DMS79 treated with DMSO at 0.1 percent for 48 hours (cell line): Measurements from ENCODE around the gene AKR1C3.
"Not testable (repeated sequence)": the region's sequence is repeated elsewhere in the genome, so short reads cannot be mapped to it uniquely, and the experiment has no call there.

Source experiments
- DNase-seq: peaks from one replicate; lab custom pipeline; 2025; lab: John Stamatoyannopoulos, UW

AKR1C3 gene

DNA sequence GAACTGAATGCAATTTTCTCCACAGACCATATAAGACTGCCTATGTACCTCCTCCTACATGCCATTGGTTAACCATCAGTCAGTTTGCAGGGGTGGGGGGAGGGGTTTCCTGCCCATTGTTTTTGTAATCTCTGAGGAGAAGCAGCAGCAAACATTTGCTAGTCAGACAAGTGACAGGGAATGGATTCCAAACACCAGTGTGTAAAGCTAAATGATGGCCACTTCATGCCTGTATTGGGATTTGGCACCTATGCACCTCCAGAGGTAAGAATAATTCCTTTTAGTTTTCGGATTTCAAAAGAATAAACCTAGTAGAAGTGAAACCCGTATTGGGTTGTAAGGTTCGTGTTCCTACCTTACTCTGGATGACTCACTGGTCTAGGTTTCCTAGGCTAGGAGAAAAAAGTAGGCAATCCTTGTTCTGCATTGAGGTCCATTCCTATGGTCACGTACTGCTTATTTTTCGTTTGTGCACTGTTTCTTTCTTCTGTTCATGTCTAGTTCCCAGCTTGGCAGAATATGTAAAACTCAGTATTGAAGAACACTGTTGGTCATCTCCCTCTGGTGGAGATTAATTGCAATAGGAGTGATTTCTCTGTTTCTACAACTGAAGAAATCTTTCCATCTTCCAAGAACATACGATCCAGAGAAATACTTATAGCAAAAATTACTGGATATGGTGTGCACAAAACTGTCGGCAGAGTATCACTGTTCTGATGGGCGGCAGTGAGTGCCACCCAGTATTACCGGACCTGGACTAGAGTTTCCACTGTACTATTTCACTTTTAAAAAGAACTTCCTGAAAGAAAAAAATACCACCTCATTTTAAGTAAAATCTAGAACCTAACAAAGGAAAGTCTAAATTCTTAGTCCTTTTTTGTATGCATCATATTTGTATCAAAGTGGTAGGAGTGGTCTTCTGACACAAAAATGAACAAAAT lies at the start of gene AKR1C3:
TSS of gene AKR1C3 (plus strand) at position 150 of the 941 bp plus-strand sequence. CDS start at position 181, 31 bp downstream.
- no peak for DNase-seq

DNA sequence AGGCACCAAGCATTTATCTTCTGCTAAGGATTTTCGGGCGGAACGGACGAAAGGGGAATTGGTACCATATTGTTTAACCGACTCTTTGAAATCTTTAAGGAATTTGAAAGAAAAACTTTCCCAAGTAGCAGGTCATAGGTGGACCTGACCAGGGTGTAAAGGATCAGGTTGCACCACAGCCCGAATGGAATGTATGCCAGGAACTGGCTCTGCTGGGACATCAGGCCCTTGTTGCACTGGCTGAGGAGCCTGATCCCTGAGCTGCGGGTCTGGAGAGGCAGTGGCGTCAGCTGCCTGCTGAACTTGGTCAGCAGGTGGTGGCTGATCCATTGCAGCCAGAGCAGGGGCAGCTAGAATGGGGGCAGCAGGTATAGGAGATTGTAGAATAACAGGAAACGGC lies 49.1 kb upstream of the AKR1C3 start:
- no peak for DNase-seq

DNA sequence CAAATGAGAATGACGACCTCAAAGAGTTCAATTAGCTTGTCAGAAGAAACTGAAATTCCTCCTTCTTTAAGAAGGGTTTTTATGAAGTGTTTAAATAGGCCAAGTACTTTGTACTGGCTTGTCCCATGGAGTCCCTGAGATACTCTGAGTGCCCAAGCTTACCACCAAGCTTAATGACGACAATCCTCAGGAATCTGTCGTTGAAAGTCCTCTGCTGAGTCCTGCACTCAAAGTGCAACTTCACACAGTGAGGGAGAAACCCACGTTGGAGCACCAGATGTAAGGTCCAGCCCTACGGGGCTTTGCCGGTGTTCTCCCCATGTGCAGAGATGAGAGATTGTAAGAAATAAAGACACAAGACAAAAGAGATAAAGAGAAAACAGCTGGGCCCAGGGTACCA lies 47.8 kb upstream of the AKR1C3 start:
- no peak for DNase-seq

DNA sequence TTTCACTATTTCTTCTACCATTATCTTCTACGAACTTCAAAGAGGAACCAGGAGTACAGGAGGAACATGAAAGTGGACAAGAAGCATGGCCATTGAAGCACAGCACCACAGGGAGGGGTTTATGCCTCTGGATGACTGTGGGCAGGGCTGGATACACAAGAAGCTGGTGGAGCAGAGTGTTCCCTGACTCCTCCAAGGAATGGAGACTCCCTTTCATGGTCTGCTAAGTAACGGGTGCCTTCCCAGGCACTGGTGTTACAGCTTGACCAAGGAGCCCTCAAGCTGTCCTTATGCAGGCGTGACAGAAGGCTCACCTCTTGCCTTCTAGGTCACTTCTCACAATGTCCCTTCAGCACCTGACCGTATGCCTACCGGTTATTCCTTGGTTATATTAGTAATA lies 47.2 kb upstream of the AKR1C3 start:
- not testable (repeated sequence) for DNase-seq

DNA sequence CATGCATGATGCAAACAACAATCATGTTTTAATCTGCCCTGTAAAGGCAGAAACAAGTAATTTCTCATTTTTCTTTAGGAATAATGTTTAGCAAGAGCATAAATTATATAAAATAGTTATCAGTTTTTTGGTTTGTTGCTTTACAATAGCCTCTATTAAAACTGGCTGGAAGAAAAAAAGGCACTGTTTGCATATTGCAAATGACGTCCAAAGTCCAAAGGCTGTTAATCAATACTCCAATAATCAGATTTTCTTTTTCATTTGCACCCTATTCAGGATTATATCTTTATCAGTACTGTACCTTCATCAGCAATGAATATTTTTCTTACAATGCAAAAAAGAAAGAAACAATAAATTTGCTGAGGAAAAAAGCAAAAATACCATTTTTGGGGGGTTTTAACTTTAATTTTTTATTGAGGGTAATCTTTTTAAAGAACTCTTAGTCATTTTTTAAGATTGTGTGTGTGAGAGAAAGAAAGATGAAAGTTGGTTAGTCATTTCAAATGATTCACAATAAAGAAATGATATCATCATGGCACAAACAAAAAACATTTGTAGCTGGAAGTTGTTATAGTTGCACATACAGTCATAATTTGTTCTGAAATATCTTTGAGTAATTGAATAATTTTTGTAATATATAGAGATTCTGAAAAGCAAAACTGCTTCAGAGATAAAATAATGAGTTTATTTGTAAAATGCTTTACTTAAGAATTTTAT lies 46.1 kb upstream of the AKR1C3 start:
- no peak for DNase-seq

DNA sequence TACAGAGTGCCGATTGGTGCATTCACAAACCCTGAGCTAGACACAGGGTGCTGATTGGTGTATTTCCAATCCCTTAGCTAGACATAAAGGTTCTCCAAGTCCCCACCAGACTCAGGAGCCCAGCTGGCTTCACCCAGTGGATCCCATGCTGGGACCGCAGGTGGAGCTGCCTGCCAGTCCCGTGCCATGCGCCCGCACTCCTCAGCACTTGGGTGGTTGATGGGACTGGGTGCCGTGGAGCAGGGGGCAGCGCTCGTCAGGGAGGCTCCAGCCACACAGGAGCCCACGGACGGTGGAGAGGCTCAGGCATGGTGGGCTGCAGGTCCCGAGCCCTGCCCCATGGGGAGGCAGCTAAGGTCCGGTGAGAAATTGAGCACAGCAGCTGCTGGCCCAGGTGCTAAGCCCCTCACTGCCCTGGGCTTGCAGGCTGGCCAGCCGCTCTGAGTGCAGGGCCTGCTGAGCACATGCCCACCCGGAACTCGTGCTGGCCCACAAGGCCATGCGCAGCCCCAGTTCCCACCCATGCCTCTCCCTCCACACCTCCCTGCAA lies 41.2 kb upstream of the AKR1C3 start:
- not testable (repeated sequence) for DNase-seq

DNA sequence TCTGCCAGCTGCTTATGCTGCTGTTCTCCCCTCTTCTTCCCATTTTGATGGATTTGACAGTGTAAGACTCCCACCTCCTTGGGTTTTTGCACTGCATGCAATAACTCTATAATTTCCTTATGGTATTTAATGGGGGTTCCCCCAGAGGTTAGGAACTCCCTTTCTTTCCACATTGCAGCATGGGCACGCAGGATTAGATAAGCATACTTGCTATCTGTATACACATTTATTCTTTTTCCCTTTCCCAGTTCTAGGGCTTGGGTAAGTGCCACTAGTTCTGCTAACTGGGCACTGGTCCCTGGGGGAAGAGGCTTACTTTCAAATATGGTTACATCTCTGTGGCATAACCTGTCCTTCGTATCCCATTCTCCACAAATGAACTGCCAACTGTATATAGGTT lies 39.4 kb upstream of the AKR1C3 start:
- DNase-seq = not testable (repeated sequence)

DNA sequence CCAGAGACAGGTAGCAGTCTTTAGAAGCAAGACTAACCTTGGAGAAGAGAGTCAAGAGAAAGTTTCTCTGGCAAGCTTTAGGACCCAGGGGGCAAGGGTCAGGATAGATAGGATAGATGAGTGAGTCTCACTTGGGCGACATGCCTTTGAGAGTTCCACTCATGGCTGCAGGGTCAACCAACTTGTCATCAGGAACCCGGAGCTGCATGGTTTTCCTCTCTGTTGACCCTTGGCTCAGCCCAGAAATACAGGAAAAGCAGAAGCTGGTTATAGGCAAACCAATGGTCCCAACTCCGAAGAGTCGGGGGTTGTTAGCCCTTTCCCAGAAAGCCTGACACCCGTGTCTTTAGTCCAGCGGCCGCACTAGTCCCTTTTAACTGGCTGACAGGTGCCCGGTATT lies 34.9 kb upstream of the AKR1C3 start:
- not testable (repeated sequence) for DNase-seq

DNA sequence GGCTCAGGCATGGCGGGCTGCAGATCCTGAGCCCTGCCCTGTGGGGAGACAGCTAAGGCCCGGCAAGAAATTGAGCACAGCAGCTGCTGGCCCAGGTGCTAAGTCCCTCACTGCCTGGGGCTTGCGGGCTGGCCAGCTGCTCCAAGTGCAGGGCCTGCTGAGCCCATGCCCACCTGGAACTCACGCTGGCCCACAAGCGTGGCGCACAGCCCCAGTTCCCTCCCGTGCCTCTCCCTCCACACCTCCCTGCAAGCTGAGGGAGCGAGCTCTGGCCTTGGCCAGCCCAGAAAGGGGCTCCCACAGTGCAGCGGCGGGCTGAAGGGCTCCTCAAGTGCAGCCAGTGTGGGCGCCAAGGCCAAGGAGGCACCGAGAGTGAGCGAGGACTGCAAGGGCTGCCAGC lies 33.4 kb upstream of the AKR1C3 start:
- not testable (repeated sequence) for DNase-seq

DNA sequence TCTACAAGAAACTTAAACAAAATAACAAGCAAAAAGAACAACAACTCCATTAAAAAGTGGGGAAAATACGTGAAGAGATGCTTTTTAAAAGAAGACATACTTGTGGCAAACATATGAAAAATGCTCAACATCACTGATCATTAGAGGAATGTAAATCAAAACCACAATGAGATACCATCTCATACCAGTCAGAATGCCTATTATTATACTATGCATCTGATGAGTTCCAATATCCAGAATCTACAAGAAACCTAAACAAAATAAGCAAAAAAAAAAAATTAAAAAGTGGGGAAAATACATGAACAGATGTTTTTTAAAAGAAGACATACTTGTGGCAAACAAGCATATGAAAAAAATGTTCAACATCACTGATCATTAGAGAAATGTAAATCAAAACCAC lies 29.6 kb upstream of the AKR1C3 start:
- no peak for DNase-seq

DNA sequence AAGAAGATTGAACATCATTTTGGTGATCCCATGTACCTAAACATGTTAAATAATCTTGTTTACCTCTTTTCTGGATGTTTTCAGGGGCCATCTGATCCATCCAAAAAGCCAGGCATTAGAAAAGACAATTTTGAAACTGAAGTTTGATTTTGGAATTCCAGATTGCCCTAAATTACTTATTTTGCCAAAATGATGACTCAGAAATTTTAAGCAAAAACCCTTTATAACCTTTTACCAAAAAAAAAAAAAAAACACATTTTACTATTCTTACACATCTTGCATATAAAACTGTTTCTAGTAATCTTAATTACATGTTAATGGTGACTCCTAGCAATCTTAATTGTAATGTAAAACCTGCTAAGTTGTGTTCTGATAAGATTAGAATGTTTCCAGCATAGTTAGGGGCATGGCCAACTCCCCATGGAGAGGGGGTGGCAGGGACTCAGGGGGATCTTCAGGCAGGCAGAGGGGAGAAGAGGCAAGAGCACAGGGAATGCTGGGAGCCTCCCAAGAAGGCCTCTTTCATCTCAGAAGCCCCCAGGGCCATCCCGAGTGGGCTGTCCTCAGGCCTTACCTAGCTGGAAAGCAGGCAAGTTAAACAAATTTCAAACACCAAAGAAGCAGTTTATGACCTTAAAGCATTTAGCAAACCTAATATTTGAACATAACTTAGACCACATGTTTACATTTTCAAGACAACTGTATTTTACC lies 25.8 kb upstream of the AKR1C3 start:
- DNase-seq = no peak

DNA sequence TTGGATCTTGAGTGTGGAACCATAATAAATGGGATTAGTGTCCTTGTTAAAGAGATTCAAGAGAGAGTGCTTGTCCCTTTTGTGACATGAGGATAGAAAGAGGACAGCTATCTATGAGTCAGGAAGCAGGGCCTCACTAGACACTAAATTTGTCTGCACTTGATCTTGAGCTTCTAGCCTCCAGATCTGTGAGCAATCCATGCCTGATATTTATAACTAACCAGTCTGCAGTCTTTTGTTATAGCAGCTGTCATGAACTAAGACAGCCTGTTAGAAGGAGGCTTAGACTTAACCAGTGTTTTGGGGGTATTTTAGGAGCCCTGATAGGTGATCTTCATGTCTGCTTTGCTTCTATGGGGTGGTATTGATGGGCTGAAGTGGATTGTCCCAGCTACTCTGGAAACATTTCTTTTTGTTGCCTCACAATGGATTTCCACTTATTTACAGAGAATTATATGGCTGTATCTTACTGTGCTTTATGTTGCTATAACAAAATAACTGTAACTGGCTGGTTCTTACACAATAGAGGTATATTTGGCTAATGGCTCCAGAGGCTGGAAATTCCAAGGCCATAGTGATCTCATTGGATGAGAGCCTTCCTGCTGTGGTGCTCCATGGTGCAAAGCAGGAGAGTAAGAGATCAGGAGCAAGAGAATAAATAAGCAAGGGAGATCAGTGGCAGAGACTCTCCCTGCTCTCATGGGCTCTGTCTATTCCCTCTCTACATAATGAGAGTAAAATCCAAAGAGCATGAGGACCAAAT lies 23.4 kb upstream of the AKR1C3 start:
- no peak for DNase-seq

DNA sequence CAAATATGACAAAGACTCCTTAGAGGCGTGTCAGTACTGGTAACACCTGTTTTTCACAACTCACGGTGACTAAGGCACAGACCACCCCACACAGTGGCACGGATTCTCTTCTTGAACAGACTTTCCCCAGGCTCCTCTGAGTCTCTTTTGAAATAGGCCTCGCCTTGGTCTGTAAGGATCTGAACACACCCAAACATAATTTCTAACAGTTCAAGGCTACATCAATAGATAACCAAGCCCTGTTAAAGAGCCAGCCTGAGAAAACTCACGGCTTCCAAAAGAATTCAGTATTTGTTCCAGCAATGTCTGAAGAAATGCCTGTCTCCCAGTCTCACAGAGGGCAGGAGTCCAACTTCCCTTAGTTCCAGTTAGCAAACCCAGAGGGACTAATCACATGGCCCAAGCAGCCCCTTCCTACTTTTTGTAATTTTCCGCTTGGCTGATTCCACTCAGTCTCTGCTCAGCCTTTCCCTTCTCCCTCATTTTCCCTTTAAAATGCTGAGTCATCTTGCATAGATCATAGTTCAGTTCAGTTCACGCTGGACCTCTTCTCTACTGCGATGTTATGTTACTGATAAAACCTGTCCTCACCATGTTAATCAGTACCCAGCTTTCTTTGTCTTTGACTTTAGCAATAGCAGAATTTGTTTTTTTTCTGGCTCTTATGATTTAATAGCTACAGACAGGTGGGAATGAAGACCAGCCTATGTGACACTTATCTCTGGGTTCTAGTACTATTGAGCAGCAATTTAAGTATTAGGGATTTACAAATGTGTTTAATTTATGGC lies 22.6 kb upstream of the AKR1C3 start:
- DNase-seq = no peak

DNA sequence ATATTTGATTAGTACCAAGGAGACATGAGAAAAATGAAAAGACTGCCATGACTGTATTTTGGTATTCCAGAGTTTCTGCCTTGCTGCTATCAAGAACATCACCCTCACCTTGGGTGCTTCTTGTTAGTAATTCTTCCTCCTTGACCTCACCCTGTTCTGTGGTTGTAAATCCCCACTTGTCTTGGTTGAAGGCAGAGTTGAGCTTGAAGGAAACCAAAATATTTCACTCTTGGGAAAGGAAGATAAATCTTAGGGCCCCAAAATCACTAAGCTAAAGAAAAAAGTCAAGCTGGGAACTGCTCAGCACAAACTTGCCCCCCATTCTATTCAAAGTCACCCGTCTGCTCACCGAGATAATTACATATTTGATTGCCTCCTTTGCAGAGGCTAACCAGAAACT lies 20.6 kb upstream of the AKR1C3 start:
- no peak for DNase-seq

DNA sequence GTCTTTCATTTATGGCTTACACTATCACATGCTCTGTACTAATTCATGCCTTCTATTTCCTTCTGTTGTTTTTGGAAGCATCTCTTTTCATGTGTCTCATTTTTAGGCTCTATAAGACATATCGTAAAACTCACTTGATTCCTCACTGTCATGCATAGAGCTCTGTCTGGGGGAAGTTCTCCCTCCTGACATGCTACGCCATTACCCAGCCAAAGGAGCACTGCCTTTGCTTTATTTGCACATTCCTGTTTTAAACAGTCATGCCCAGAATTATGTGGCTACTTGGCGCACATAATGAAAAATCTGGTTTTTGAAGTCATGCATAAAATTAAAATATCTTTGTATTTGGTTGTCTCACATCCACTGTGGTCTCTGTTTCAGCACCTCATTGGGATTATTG lies 17.6 kb upstream of the AKR1C3 start:
- no peak for DNase-seq

DNA sequence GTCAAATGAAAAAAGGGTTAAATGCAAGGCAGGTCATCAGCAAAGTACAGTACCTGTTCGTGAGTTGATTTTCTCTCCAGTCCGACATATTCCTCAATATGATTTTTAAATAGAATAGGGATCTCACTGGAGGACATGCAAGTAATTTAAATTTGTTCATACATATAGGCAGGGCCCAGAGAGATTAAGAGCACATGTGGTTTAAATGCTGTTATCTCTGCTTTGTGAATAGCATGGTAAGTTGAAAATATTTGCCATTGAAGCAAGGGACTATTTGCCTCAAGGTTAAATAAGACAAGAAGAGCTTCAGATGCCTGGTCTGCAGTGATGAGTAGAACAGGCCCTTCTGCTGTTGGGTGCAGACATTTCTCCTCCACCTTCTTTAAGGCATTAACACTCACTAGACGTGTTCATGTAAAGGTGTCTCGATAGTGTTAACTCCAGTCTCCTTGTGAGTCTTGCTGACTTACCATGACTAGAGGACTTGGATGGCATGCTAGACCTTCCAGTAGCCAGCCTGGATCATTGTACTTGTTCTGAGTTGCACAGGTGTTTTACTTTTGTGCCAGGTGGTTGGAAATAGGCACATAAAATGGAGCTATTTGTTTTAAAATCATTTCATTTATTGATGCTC lies 15.6 kb upstream of the AKR1C3 start:
- no peak for DNase-seq

DNA sequence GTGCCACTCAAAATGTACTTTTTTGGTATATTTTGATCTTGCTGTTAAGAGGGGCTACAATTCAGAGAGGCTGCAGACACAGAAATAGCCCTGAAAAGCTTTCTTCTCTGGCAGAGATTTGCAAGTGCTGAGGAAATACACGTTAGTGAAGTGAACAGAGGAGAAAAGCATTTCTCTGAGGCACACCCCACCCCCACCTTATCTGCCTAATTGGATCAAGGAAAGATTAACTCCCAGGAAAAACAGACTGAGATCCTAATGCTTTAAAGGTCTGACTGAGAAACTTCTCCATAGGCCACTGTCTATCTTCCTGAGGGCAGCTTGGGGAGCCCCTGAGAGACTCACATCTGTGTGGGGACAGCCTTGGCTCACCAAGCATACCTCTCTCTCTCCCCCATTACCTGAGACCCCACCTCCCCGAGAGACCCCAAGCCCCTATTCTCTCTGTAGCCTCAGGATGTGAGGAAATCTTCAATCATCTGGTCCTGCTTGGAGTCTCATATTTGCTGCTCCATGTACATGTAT lies 14.8 kb upstream of the AKR1C3 start:
- no peak for DNase-seq

DNA sequence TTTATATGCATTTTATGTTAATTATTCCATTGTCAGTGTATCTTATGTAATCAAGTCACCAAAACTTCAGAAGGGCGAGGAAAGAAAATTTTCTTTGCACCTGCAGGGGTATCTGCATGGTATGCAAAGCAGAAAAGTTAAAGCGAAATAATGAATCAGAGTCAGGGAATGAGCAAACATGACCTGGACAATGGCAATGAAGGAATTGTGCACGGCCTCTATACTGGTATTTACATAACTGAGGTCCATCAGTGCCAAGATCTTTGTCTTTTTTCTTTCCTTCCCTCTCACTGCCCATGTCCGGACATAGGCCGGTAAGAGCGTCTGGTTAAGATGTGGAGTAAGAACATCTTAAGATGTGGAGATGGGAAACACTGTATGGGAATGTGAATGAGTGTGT lies 14.4 kb upstream of the AKR1C3 start:
- no peak for DNase-seq

DNA sequence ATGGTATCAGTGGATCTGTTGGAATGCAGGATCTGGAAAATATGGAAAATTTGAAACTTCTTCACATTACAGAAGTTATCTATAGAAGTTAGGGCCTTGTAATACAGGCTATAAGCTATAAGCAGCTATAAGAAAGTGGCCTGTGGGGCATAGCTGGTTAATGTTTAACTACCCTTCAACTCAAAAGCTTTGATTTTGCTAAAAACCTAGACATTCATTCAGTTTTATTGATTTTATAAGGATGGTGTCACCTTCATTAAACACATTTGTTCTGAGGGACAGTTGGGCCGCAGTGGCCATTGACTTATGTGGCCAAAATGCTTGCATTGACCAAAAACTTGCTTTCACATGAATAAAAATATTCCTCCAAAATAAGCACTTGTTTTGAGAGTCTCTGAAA lies 13.1 kb upstream of the AKR1C3 start:
- no peak for DNase-seq

DNA sequence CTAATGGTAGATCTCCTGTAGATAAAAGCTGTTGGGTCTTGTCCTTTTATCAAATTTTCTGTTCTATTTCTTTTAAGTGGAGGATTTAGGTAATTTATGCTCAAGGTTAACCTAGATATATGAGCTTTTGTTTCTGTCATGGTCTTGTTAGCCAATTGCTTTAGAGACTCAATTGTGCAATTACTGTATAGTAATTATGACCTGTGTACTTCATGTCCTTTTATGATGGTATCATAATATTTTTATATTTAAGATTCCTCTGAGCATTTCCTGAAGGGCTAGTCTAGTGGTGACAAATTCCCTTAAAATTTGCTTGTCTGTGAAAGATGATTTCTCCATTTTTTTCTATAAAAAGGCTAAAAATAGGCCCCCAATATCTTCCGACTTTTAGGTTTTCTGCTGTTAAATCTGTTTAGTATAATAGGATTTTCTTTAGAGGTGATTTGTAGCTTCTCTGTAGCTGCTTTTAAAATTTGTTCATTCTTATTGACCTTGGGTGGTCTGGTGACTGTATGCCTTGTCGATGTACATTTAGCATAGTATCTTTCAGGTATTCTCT lies 5.4 kb upstream of the AKR1C3 start:
- no peak for DNase-seq
